SU-DHL-6 (cell line): ENCODE data around the gene MRPL39.

Experiments
- H2AFZ ChIP-seq: fragments of 200-600 bp; sonication (generic); 2 replicates; pipeline ENCODE4 v1.6.1; 2014; ENCODE audit warnings: low read depth, mild to moderate bottlenecking, moderate library complexity, mixed read lengths, antibody characterized with exemption, low read length; ENCODE audit not compliant: severe bottlenecking
- H3F3A ChIP-seq: fragments of 200-600 bp; shearing (Covaris generic); 2 replicates; pipeline ENCODE4 v1.6.0; 2016; ENCODE audit warnings: antibody characterized with exemption, mild to moderate bottlenecking; ENCODE audit not compliant: insufficient read depth
- H3K27ac ChIP-seq: fragments of 200-600 bp; sonication (generic); 2 replicates; pipeline ENCODE4 v1.5.1; 2016; ENCODE audit warnings: low read depth, mild to moderate bottlenecking, low read length, moderate library complexity, mixed read lengths
- H3K27me3 ChIP-seq: fragments of 200-600 bp; sonication (generic), shearing (Covaris generic); 2 replicates; pipeline ENCODE4 v1.6.0; 2014; ENCODE audit warnings: mild to moderate bottlenecking, low read length
- H3K36me3 ChIP-seq: fragments of 200-600 bp; sonication (generic); 2 replicates; pipeline ENCODE4 v1.6.1; 2014; ENCODE audit warnings: mild to moderate bottlenecking, low read length, mixed read lengths
- H3K4me2 ChIP-seq: fragments of 300-600, 200-600 bp; shearing (Covaris generic), sonication (generic); 2 replicates; pipeline ENCODE4 v1.6.0; 2014; ENCODE audit warnings: low read length, low read depth, mild to moderate bottlenecking; ENCODE audit not compliant: poor library complexity, severe bottlenecking
- H3K4me3 ChIP-seq: fragments of 200-600 bp; sonication (generic); 2 replicates; pipeline ENCODE4 v1.5.1; 2014; ENCODE audit warnings: antibody characterized with exemption, low read length, mild to moderate bottlenecking, mixed read lengths; ENCODE audit not compliant: insufficient read depth, poor library complexity, severe bottlenecking
- H3K79me2 ChIP-seq: fragments of 200-600 bp; sonication (generic); 2 replicates; pipeline ENCODE4 v1.6.1; 2014; ENCODE audit warnings: mild to moderate bottlenecking, low read length, moderate library complexity; ENCODE audit not compliant: insufficient read depth
- H3K9ac ChIP-seq: fragments of 200-600 bp; sonication (generic); 2 replicates; pipeline ENCODE4 v1.7.0; 2014; ENCODE audit warnings: mild to moderate bottlenecking, low read length
- H3K9me2 ChIP-seq: fragments of 200-600 bp; sonication (generic); replicated peaks from 2 replicates; pipeline ENCODE4 v1.6.1; 2014; ENCODE audit warnings: low read length; ENCODE audit not compliant: insufficient read depth
- H3K9me3 ChIP-seq: fragments of 200-600 bp; sonication (generic); 2 replicates; pipeline ENCODE4 v1.6.1; 2014; ENCODE audit warnings: low read length, mixed read lengths; ENCODE audit not compliant: insufficient read depth
- H4K20me1 ChIP-seq: fragments of 200-600 bp; sonication (generic); 2 replicates; pipeline ENCODE4 v1.6.1; 2014; ENCODE audit warnings: low read depth, mild to moderate bottlenecking, antibody characterized with exemption, low read length, moderate library complexity, mixed read lengths
- EZH2phosphoT487 ChIP-seq: fragments of 200-600 bp; sonication (generic), shearing (Covaris generic); conservative IDR thresholded peaks from 2 replicates; pipeline ENCODE4 v1.6.1; 2018; ENCODE audit warnings: mild to moderate bottlenecking, antibody characterized with exemption, low read length, moderate library complexity, mixed read lengths
- TF ChIP-seq, protein P1 (sequence below): fragments of 200-600 bp; sonication (generic); IDR thresholded peaks from one replicate; pipeline ENCODE4 v1.5.1; 2017; ENCODE audit warnings: antibody characterized with exemption, mild to moderate bottlenecking, low read length, moderate library complexity; ENCODE audit not compliant: insufficient read depth, poor library complexity, severe bottlenecking

Gene MRPL39

DNA sequence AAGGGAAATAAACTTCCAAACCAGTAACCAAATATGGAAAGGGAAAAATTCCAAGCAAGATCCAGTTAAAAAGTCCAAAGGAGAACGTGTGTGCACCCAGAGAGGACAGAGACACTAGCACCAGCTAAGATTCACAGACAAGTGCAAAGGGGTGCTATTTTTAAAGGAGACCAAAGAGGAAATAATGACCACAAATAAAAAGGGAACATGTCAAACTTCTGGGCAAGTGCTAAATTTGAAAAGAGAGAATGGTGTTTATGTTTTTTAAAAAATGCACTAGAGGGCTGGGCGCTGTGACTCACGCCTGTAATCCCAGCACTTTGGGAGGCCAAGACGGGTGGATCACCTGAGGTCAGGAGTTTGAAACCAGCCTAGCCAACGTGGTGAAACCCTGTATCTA lies 40.4 kb upstream of the MRPL39 start:
- H2AFZ ChIP-seq: no peak overlapping the region
- H3K4me3 ChIP-seq: no peak overlapping the region
- no peaks in the 10 kb centered on the region for H3K79me2 ChIP-seq

DNA sequence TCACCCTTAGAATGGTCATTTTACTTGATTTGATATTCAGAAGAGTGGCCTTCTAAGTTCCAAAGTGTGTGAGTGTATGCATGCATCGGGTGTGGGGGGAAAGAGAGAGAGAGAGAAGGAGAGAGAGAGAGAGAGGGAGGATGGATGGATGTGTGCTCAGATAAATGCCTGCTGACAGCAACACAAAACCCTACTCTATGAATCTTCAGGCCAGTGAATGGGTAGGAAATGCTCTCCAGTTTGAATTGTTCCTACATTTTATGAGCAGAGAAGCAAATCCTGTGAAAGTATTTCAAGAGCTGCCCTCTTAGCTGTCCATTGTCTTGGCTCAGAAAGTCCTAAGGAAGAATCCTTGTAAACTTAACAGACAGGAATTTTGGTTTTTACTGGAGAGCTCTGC lies 39.2 kb upstream of the MRPL39 start:
- H3F3A ChIP-seq: no peaks in the 10 kb centered on the region
- no peak overlapping the region for H3K27ac ChIP-seq
- H3K9ac ChIP-seq: no peak overlapping the region
- H3K9me3 ChIP-seq: no peaks in the 10 kb centered on the region
- H3K9me2 ChIP-seq: no peaks in the 10 kb centered on the region
- no peak overlapping the region for H2AFZ ChIP-seq
- no peak overlapping the region for H3K4me2 ChIP-seq
- no peak overlapping the region for H3K4me3 ChIP-seq
- TF ChIP-seq EZH2phosphoT487: no peak
- TF ChIP-seq, protein P1, sequence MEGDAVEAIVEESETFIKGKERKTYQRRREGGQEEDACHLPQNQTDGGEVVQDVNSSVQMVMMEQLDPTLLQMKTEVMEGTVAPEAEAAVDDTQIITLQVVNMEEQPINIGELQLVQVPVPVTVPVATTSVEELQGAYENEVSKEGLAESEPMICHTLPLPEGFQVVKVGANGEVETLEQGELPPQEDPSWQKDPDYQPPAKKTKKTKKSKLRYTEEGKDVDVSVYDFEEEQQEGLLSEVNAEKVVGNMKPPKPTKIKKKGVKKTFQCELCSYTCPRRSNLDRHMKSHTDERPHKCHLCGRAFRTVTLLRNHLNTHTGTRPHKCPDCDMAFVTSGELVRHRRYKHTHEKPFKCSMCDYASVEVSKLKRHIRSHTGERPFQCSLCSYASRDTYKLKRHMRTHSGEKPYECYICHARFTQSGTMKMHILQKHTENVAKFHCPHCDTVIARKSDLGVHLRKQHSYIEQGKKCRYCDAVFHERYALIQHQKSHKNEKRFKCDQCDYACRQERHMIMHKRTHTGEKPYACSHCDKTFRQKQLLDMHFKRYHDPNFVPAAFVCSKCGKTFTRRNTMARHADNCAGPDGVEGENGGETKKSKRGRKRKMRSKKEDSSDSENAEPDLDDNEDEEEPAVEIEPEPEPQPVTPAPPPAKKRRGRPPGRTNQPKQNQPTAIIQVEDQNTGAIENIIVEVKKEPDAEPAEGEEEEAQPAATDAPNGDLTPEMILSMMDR: no peak
- no peaks in the 10 kb centered on the region for H3K27me3 ChIP-seq
- H4K20me1 ChIP-seq: no peaks in the 10 kb centered on the region
- no peaks in the 10 kb centered on the region for H3K36me3 ChIP-seq
- no peaks in the 10 kb centered on the region for H3K79me2 ChIP-seq

More for the DNA sequence above, 40.4 kb upstream of the MRPL39 start:
- Histone ChIP-seq H3K9me2 (no peaks in the 10 kb centered on the region), H3F3A (no peaks in the 10 kb centered on the region), H3K9me3 (no peaks in the 10 kb centered on the region), H4K20me1 (no peaks in the 10 kb centered on the region), H3K9ac (no peak overlapping the region), H3K36me3 (no peaks in the 10 kb centered on the region), H3K4me2 (peak overlapping the region; percentile 20), H3K27me3 (no peaks in the 10 kb centered on the region), H3K27ac (no peak overlapping the region)
- TF ChIP-seq EZH2phosphoT487: no peak
- TF ChIP-seq, protein P1: no peak

DNA sequence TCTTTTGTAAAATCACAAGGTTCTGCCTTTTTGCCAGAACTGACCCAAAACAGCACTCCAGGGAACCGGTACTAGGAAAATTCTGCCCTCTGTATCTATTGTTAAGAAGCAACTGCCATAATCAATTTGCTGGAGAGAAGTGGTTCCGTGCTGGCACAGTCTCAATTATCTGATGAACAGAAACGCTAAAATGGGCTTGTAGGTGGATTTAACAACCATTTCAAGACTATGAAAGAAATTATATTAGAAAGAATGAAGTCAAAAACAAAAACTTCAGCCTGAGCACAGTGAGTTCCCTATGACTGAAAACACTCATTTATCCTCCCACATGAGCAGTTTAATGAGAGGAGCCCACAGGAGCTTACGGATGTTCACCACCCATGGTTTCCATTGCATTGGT lies 36.2 kb upstream of the MRPL39 start:
- Histone ChIP-seq H3K27ac (no peak overlapping the region), H3K9me2 (no peaks in the 10 kb centered on the region), H3K79me2 (no peaks in the 10 kb centered on the region), H3K4me3 (no peak overlapping the region), H3K27me3 (no peaks in the 10 kb centered on the region), H3F3A (peaks cover 7% of the 10 kb centered on the region; the same call in 1 of the 2 replicates), H3K4me2 (no peak overlapping the region), H2AFZ (no peak overlapping the region), H3K9me3 (no peaks in the 10 kb centered on the region), H3K9ac (no peak overlapping the region), H4K20me1 (no peaks in the 10 kb centered on the region), H3K36me3 (no peaks in the 10 kb centered on the region)
- TF ChIP-seq, protein P1: no peak
- no peak for TF ChIP-seq EZH2phosphoT487

DNA sequence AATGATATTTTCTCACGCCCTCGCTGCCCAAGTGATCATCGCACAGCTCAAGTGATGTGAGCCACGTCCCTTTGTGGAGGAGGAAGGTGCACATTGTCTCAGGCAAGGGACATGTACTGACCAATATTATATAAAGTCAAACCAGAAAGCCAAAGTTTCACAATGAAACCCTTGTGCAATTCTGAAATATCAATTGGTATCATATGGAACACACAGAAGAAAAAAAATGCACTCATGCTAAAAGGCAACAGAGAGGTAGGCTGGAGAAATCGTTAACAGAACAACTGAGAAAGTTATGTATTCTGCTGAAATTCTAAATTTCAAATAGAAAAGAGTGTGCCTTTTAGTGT lies 33.6 kb upstream of the MRPL39 start:
- no peak overlapping the region for H2AFZ ChIP-seq

More for the DNA sequence above, 33.6 kb upstream of the MRPL39 start:
- Histone ChIP-seq H3K4me2 (no peak overlapping the region), H3K79me2 (no peaks in the 10 kb centered on the region), H3F3A (peaks cover 7% of the 10 kb centered on the region; the same call in 1 of the 2 replicates), H3K9ac (no peak overlapping the region), H3K36me3 (no peaks in the 10 kb centered on the region), H3K27me3 (no peaks in the 10 kb centered on the region), H3K27ac (no peak overlapping the region), H3K4me3 (no peak overlapping the region), H3K9me3 (no peaks in the 10 kb centered on the region), H3K9me2 (no peaks in the 10 kb centered on the region), H4K20me1 (no peaks in the 10 kb centered on the region)
- TF ChIP-seq, protein P1: no peak
- no peak for TF ChIP-seq EZH2phosphoT487
